ENCODE measurements around the gene CDK2. TPM values are rescaled to one million over a fixed set of nuclear protein-coding genes. Genes with fewer than 3 reads are reported as not detected.
A peak's percentile ranks its signal among the peaks of the same experiment; 100 is the strongest.
"Not testable (repeated sequence)": the region's sequence is repeated elsewhere in the genome, so short reads cannot be mapped to it uniquely, and the experiment has no call there.

CDK2 gene
- polyA plus RNA-seq, 2 of the 4 experiments (the other 2 are of a cell fraction) = 51.0 to 53.8 TPM

GRCh38 chr12:55996715-55997534 is 30.3 kb downstream of the CDK2 start, which contains the start of gene SUOX:
TSS of gene SUOX (plus strand) at chr12:55997276. CDS start at chr12:56002222, 4,946 bp downstream.
- POLR2A ChIA-PET = interaction anchor here (0.7 to 1.9 kb wide), 7 partner anchors 10 to 179 kb away, joined by 3 to 10 read pairs (median 5); partner anchors contain the start of genes ORMDL2, PA2G4, RAB5B and SARNP
- FAIRE-seq (peak; percentile 85), DNase-seq (ENCODE audit: low read depth in 1 of 2, low spot score in 1 of 2) (peak; percentile 96 to 100), ATAC-seq (peak; percentile 99 to 100)
- H3K9me3 ChIP-seq = no peaks in the 10 kb centered on the region
- H3K4me3 ChIP-seq = peak within 1 kb of the TSS; percentile 67
- no peak for TF ChIP-seq FOSL2 (IDR thresholded peaks at IDR 0.05)
- no peak for TF ChIP-seq FOSL2 (CRISPR knock-in tag; IDR thresholded peaks at IDR 0.05)
- no peak for TF ChIP-seq JUNB (IDR thresholded peaks at IDR 0.05)
- TF ChIP-seq CHD2 (IDR thresholded peaks at IDR 0.05; ENCODE audit: low read length, partially characterized antibody) = no peak
- peak; percentile 88 for TF ChIP-seq PBX3 (IDR thresholded peaks at IDR 0.05)
- TF ChIP-seq RFX5 (IDR thresholded peaks at IDR 0.05) = peak; percentile 90
- peak; percentile 55 for TF ChIP-seq POLR2A (IDR thresholded peaks at IDR 0.05; ENCODE audit: low read length)
- TF ChIP-seq KDM5A (IDR thresholded peaks at IDR 0.05) = 0 out of 2 replicates have a peak, but pooled peaks have one; percentile 9
- 0 out of 2 replicates have a peak, but pooled peaks have one; percentile 22 for TF ChIP-seq MAX (IDR thresholded peaks at IDR 0.05)
- TF ChIP-seq ZSCAN20 (CRISPR knock-in tag; IDR thresholded peaks at IDR 0.05) = no peak
- 1% methylated on average over 26 of the region's 27 CpGs for WGBS (ENCODE audit: missing lambda C conversion rate)
- CTCF ChIA-PET = interaction anchor here (0.7 to 6.1 kb wide), 35 partner anchors 8 to 287 kb away, joined by 3 to 96 read pairs (median 7); partner anchors contain the start of genes DGKA, IKZF4, PA2G4 and RAB5B
- peak within 1 kb of the TSS; percentile 73 for H3K4me2 ChIP-seq
- peaks cover 17% of the 10 kb centered on the region for H3K4me1 ChIP-seq
- H3K27ac ChIP-seq = peak within 1 kb of the TSS; percentile 77 to 89

- H3K27ac ChIP-seq = peak overlapping the region; percentile 77 to 89
- H3K4me3 ChIP-seq = peak overlapping the region; percentile 67
- H3K4me2 ChIP-seq = peak overlapping the region; percentile 73
- H3K9me3 ChIP-seq = no peaks in the 10 kb centered on the region
- FAIRE-seq (no peak), DNase-seq (ENCODE audit: low read depth in 1 of 2, low spot score in 1 of 2) (no peak), ATAC-seq (peak; percentile 25 to 30; a peak in 4 of 6 replicates)
- ChIA-PET POLR2A (interaction anchor here (0.8 to 1.9 kb wide), 6 partner anchors 10 to 107 kb away, joined by 3 to 10 read pairs (median 5); partner anchors contain the start of genes PA2G4 and RAB5B), CTCF (interaction anchor here (0.7 to 6.1 kb wide), 21 partner anchors 9 to 432 kb away, joined by 3 to 96 read pairs (median 10); partner anchors contain the start of genes DGKA, IKZF4, PA2G4 and RAB5B)
- peaks cover 18% of the 10 kb centered on the region for H3K4me1 ChIP-seq
- TF ChIP-seq KDM5A (IDR thresholded peaks at IDR 0.05) = no peak
- TF ChIP-seq NR3C1 (IDR thresholded peaks at IDR 0.05) = no peak
- TF ChIP-seq KDM1A (IDR thresholded peaks at IDR 0.05; ENCODE audit: low read depth) = no peak
- no peak for TF ChIP-seq MAX (IDR thresholded peaks at IDR 0.05)
- no peak for TF ChIP-seq SREBF2 (IDR thresholded peaks at IDR 0.05)
- no peak for TF ChIP-seq HMGXB4 (CRISPR knock-in tag; IDR thresholded peaks at IDR 0.05; ENCODE audit: borderline replicate concordance)
- no peak for TF ChIP-seq HEYL (CRISPR knock-in tag; IDR thresholded peaks at IDR 0.05)
- TF ChIP-seq SMC3 (IDR thresholded peaks at IDR 0.05) = no peak
- TF ChIP-seq HES2 (IDR thresholded peaks at IDR 0.05) = no peak
- no peak for TF ChIP-seq FOSL2 (IDR thresholded peaks at IDR 0.05)
- no peak for TF ChIP-seq FOSL2 (CRISPR knock-in tag; IDR thresholded peaks at IDR 0.05)
- TF ChIP-seq NFE2L2 (conservative IDR thresholded peaks at IDR 0.05; ENCODE audit: low read length) = no peak
- no peak for TF ChIP-seq HOXA7 (CRISPR knock-in tag; IDR thresholded peaks at IDR 0.05)
- no peak for TF ChIP-seq CHD2 (IDR thresholded peaks at IDR 0.05; ENCODE audit: low read length, partially characterized antibody)
- no peak for TF ChIP-seq EP300 (IDR thresholded peaks at IDR 0.05)
- 0% methylated on average over 3 of the region's 5 CpGs for WGBS (ENCODE audit: missing lambda C conversion rate)
These were observed 30.9 kb downstream of the CDK2 start for GRCh38 chr12:55997535-55997859.

GRCh38 chr12:55999522-55999921 is 32.9 kb downstream of the CDK2 start:
- ATAC-seq; FAIRE-seq; H3K4me3 ChIP-seq; DNase-seq (ENCODE audit: low read depth in 1 of 2, low spot score in 1 of 2); H3K9me3 ChIP-seq; H3K27ac ChIP-seq; POLR2A ChIA-PET; H3K4me2 ChIP-seq: not testable (repeated sequence)
- CTCF ChIA-PET = interaction anchor here (1.8 to 6.1 kb wide), 4 partner anchors 14 to 41 kb away, joined by 6 to 96 read pairs (median 62); no protein-coding TSS in a partner anchor
- peaks cover 18% of the 10 kb centered on the region for H3K4me1 ChIP-seq
- 82% methylated on average over 6 of the region's 6 CpGs for WGBS (ENCODE audit: missing lambda C conversion rate)

- H3K4me2 ChIP-seq; H3K9me3 ChIP-seq; ATAC-seq; POLR2A ChIA-PET; H3K27ac ChIP-seq; H3K4me3 ChIP-seq; FAIRE-seq; DNase-seq (ENCODE audit: low read depth in 1 of 2, low spot score in 1 of 2): not testable (repeated sequence)
- CTCF ChIA-PET = interaction anchor here (1.8 to 6.1 kb wide), 3 partner anchors 17 to 41 kb away, joined by 6 to 96 read pairs (median 92); no protein-coding TSS in a partner anchor
- H3K4me1 ChIP-seq = peaks cover 18% of the 10 kb centered on the region
- WGBS (ENCODE audit: missing lambda C conversion rate) = 97% methylated on average over 27 of the region's 33 CpGs
These were observed 33.4 kb downstream of the CDK2 start for GRCh38 chr12:55999999-56000540.

Data from A549 (cell line).